GM12878 (cell line): ENCODE data around the gene GOLT1B. TPM values are rescaled to one million over a fixed set of nuclear protein-coding genes. Genes with fewer than 3 reads are reported as not detected.

Experiments used
- ATAC-seq: fragments of 200-7000 bp; cut with Tn5 transposase; 3 replicates; pipeline ENCODE4 v1.9.1; 2020; ENCODE audit warnings: mild to moderate bottlenecking, moderate library complexity
- BruUV-seq: library from RNA; stranded (reverse); fragments of 400-500 nt; replicated peaks from 2 replicates; lab custom pipeline; 2021; lab: Mats Ljungman, UMichigan
- CTCF ChIA-PET: fragments of 300-600 bp; sonication (Branson Sonifier 250); formaldehyde crosslinking; extraction: SDS; loops from one replicate; lab custom pipeline; 2021; ENCODE audit warnings: inconsistent platforms; lab: Yijun Ruan, JAX
- POLR2A ChIA-PET: fragments of 350-600 bp; formaldehyde crosslinking; extraction: SDS; loops from one replicate; lab custom pipeline; 2021; ENCODE audit warnings: inconsistent platforms; lab: Charles Lee
- RAD21 ChIA-PET: fragments of 300-600 bp; sonication (Branson Sonifier 250); formaldehyde crosslinking; loops from one replicate; lab custom pipeline; 2023; ENCODE audit warnings: antibody characterized with exemption; ENCODE audit not compliant: unreplicated experiment; lab: Charles Lee
- SMC1A ChIA-PET: fragments of 300-600 bp; sonication (Branson Sonifier 250); formaldehyde crosslinking; loops from one replicate; lab custom pipeline; 2023; ENCODE audit not compliant: unreplicated experiment, uncharacterized antibody; lab: Charles Lee
- DNase-seq: peaks from one replicate; pipeline ENCODE4 v3.0.0-alpha.2; 2011; ENCODE audit warnings: low read depth, low spot score
- FAIRE-seq: peaks from 3 replicates; lab custom pipeline; 2011; peaks lifted over from hg19 to GRCh38; lab: Jason Lieb, UNC
- H2AFZ ChIP-seq: 2 replicates; pipeline ENCODE4 v1.6.0; 2011; ENCODE audit warnings: low read depth, low read length, control low read depth; ENCODE audit not compliant: control insufficient read depth
- H3K27ac ChIP-seq: 2 replicates; pipeline ENCODE4 v1.5.1; 2011; ENCODE audit warnings: control low read depth; ENCODE audit not compliant: control insufficient read depth, insufficient read depth
- H3K27me3 ChIP-seq, 2 experiments: replicated peaks in 1 of 2; 2 replicates each; pipeline versions ENCODE4 v1.6.0 to v1.6.1; 2011; ENCODE audit warnings: low read length in 1 of 2; ENCODE audit not compliant: control insufficient read depth in 2 of 2, insufficient read depth in 2 of 2
- H3K36me3 ChIP-seq, 2 experiments: 2 replicates each; pipeline ENCODE4 v1.5.1; 2011; ENCODE audit warnings: low read length in 1 of 2; ENCODE audit not compliant: control insufficient read depth in 2 of 2, insufficient read depth in 2 of 2
- H3K4me1 ChIP-seq: 2 replicates; pipeline ENCODE4 v1.6.1; 2011; ENCODE audit warnings: mild to moderate bottlenecking, low read length, moderate library complexity, mixed read lengths; ENCODE audit not compliant: control insufficient read depth, insufficient read depth
- H3K4me2 ChIP-seq: 2 replicates; pipeline ENCODE4 v1.6.0; 2011; ENCODE audit warnings: control low read depth; ENCODE audit not compliant: control insufficient read depth, insufficient read depth
- H3K4me3 ChIP-seq: fragments of 200-600 bp; sonication (generic); 2 replicates; pipeline ENCODE4 v1.5.1; 2016
- H3K79me2 ChIP-seq: 2 replicates; pipeline ENCODE4 v1.6.0; 2011; ENCODE audit warnings: low read length; ENCODE audit not compliant: control insufficient read depth, insufficient read depth
- H3K9ac ChIP-seq: 2 replicates; pipeline ENCODE4 v1.8.0; 2011; ENCODE audit warnings: low read length, control low read depth, mixed read lengths; ENCODE audit not compliant: control insufficient read depth, insufficient read depth
- H3K9me3 ChIP-seq: replicated peaks from 3 replicates; pipeline ENCODE4 v1.5.1; 2011; ENCODE audit warnings: mild to moderate bottlenecking, low read length; ENCODE audit not compliant: control insufficient read depth, insufficient read depth
- H4K20me1 ChIP-seq: 2 replicates; pipeline ENCODE4 v1.6.0; 2011; ENCODE audit not compliant: control insufficient read depth, insufficient read depth
- ATF7 ChIP-seq: fragments of 450-650 bp; IDR thresholded peaks from 2 replicates; pipeline ENCODE4 v1.6.1; 2016; ENCODE audit warnings: low read depth, mild to moderate bottlenecking
- CEBPB ChIP-seq, 2 experiments: fragments of 150-350 bp in 1 of 2; IDR thresholded peaks; 2 replicates each; pipeline ENCODE4 v1.6.1; 2012 to 2014; ENCODE audit warnings: low read depth in 2 of 2, low read length in 2 of 2, borderline replicate concordance in 1 of 2, inconsistent platforms in 1 of 2
- CHD2 ChIP-seq: IDR thresholded peaks from 2 replicates; pipeline ENCODE4 v1.6.1; 2011; ENCODE audit warnings: low read depth, low read length, improper control_type of control experiment, borderline replicate concordance
- CREB1 ChIP-seq: IDR thresholded peaks from 2 replicates; pipeline ENCODE4 v1.6.1; 2012; ENCODE audit warnings: low read depth, mild to moderate bottlenecking, inconsistent platforms
- EED ChIP-seq: sonication (generic); IDR thresholded peaks from 2 replicates; pipeline ENCODE4 v1.6.1; 2016; ENCODE audit warnings: antibody characterized with exemption, low read depth
- FOS ChIP-seq: IDR thresholded peaks from 3 replicates; pipeline ENCODE4 v1.6.1; 2011; ENCODE audit warnings: borderline replicate concordance; ENCODE audit not compliant: insufficient read length; ENCODE audit errors: extremely low read depth
- FOXK2 ChIP-seq: fragments of 450-650 bp; IDR thresholded peaks from 2 replicates; pipeline ENCODE4 v1.6.1; 2017; ENCODE audit warnings: mild to moderate bottlenecking, moderate library complexity
- JUND ChIP-seq: IDR thresholded peaks from 2 replicates; pipeline ENCODE4 v1.6.1; 2012; ENCODE audit warnings: low read depth, mild to moderate bottlenecking, low read length, improper control_type of control experiment, moderate library complexity
- NFYB ChIP-seq: IDR thresholded peaks from 2 replicates; pipeline ENCODE4 v1.6.1; 2011; ENCODE audit warnings: low read depth, mild to moderate bottlenecking, low read length, improper control_type of control experiment, moderate library complexity; ENCODE audit not compliant: insufficient read depth
- POU2F2 ChIP-seq: IDR thresholded peaks from 3 replicates; pipeline ENCODE4 v1.6.1; 2011; ENCODE audit warnings: low read depth, mild to moderate bottlenecking, low read length, borderline replicate concordance
- SMAD5 ChIP-seq: IDR thresholded peaks from 2 replicates; pipeline ENCODE4 v1.6.1; 2016; ENCODE audit warnings: antibody characterized with exemption, low read depth
- SREBF1 ChIP-seq: IDR thresholded peaks from 2 replicates; pipeline ENCODE4 v1.6.1; 2012; ENCODE audit warnings: mild to moderate bottlenecking, low read length
- STAT1 ChIP-seq: fragments of 450-650 bp; conservative IDR thresholded peaks from 2 replicates; pipeline ENCODE4 v1.6.1; 2014; ENCODE audit warnings: antibody characterized with exemption, mild to moderate bottlenecking
- TAF1 ChIP-seq: IDR thresholded peaks from 2 replicates; pipeline ENCODE4 v1.6.1; 2011; ENCODE audit warnings: mild to moderate bottlenecking, low read depth, low read length, borderline replicate concordance
- TCF12 ChIP-seq: IDR thresholded peaks from 2 replicates; pipeline ENCODE4 v1.6.1; 2011; ENCODE audit warnings: low read depth, mild to moderate bottlenecking, low read length
- TCF3 ChIP-seq: IDR thresholded peaks from 2 replicates; pipeline ENCODE4 v1.6.1; 2012; ENCODE audit warnings: low read depth, mild to moderate bottlenecking, low read length, borderline replicate concordance; ENCODE audit not compliant: insufficient read depth
- ZNF217 ChIP-seq: fragments of 450-650 bp; IDR thresholded peaks from 2 replicates; pipeline ENCODE4 v1.6.1; 2017; ENCODE audit warnings: antibody characterized with exemption, mild to moderate bottlenecking
- WGBS: methylation state at CpG from one replicate; pipeline ENCODE4 v1.1.6; 2016; ENCODE audit warnings: low lambda C conversion rate; ENCODE audit not compliant: insufficient replicate concordance, insufficient coverage; ENCODE audit errors: missing lambda C conversion rate; 5-methylcytosine and 5-hydroxymethylcytosine counted together
- in situ Hi-C: fragments of 300-500 bp; cut with MboI; formaldehyde crosslinking; loops from 9 replicates; pipeline ENCODE4 v1.14.3; 2018; ENCODE audit warnings: mixed read lengths
- intact Hi-C: fragments of 100-400 bp; cut with micrococcal nuclease; formaldehyde crosslinking; loops from one replicate; pipeline ENCODE4 v1.14.2; 2022; ENCODE audit not compliant: unreplicated experiment
- polyA plus RNA-seq, 11 experiments: library from polyadenylated mRNA; depleted of rRNA in 4 of 11; unstranded in 6 of 11; stranded (reverse) in 5 of 11; fragments of >200 nt; fragmentation: Nextera tagmentation in 4 of 11; fragmentation: Illumina TruSeq in 1 of 11; extraction: Ambion mirVana in 4 of 11; extraction: Trizol in 1 of 11; gene quantifications; 1 replicate in 1 of 11; 2 replicates in 10 of 11; pipeline versions ENCODE4 v1.2.1 to v1.2.3, GENCODE V29; 2011 to 2016; ENCODE audit warnings: inconsistent platforms in 2 of 11, missing spikeins in 2 of 11, low read depth in 1 of 11
- total RNA-seq, 4 experiments: library from RNA; depleted of rRNA in 3 of 4; stranded (reverse); fragments of >200 nt in 3 of 4; fragmentation: Illumina TruSeq in 1 of 4; extraction: Trizol in 1 of 4; gene quantifications; 2 replicates each; pipeline versions ENCODE4 v1.2.1 to v1.2.3, GENCODE V29; 2013 to 2021
- TF ChIP-seq, protein P1 (sequence below): IDR thresholded peaks from 2 replicates; pipeline ENCODE4 v1.6.1; 2012; ENCODE audit warnings: mild to moderate bottlenecking, low read depth, low read length
- TF ChIP-seq, protein P2 (sequence below): fragments of 450-650 bp; formaldehyde crosslinking; IDR thresholded peaks from 2 replicates; pipeline ENCODE4 v1.4.0; 2020; ENCODE audit warnings: mild to moderate bottlenecking, moderate library complexity

The GOLT1B gene
- total and polyA plus RNA-seq, 10 of the 15 experiments (the other 5 are each of a cell fraction or from before 2014, with no cell fraction given) = 18.3 to 77.4 (median 32.9) TPM

DNA sequence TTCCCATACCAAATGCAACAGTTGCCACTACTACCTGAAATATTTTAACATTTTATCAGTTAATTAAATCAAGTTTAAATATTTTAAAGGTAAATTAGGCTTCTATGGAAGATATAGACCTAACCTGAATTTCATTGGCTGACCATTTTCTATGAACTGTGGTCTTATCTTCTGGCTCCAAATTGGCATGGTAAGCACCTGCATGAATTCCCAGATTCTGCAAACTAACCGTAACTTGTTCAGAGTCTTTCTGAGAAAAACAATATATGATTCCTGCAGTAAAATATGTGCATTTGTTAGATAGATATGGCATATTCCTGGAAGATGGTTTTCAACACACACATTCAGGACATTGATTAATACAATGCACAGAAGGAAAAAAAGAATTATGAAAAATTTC lies 26.0 kb upstream of the GOLT1B start:
- Histone ChIP-seq H4K20me1 (no peaks in the 10 kb centered on the region), H3K79me2 (no peaks in the 10 kb centered on the region), H3K36me3 (peaks cover 7 to 33% of the 10 kb centered on the region in 2 experiments), H3K27ac (no peak overlapping the region), H3K9me3 (no peaks in the 10 kb centered on the region), H2AFZ (no peak overlapping the region), H3K4me3 (no peak overlapping the region), H3K4me2 (no peak overlapping the region), H3K27me3 (no peaks in the 10 kb centered on the region), H3K9ac (no peak overlapping the region), H3K4me1 (no peaks in the 10 kb centered on the region)
- ChIA-PET CTCF (no interaction called here), RAD21 (no interaction called here), POLR2A (no interaction called here), SMC1A (interaction anchor here (0.7 kb wide), 1 partner anchor 9 kb away, joined by 3 read pairs; no protein-coding TSS in a partner anchor)
- 91% methylated on average over 1 of the region's 1 CpG for WGBS
- TF ChIP-seq TCF3 (no peak), ZNF217 (no peak), FOXK2 (no peak), CEBPB (IDR thresholded peaks at IDR 0.05; ENCODE audit: borderline replicate concordance in 1 of 2, low read depth in 2 of 2, low read length in 2 of 2) (no peak), SREBF1 (no peak), SMAD5 (no peak), ATF7 (no peak), TAF1 (no peak), TCF12 (no peak), CREB1 (no peak), STAT1 (no peak), CHD2 (no peak), EED (no peak), FOS (no peak), POU2F2 (no peak), NFYB (no peak), JUND (no peak)
- TF ChIP-seq, protein P1, sequence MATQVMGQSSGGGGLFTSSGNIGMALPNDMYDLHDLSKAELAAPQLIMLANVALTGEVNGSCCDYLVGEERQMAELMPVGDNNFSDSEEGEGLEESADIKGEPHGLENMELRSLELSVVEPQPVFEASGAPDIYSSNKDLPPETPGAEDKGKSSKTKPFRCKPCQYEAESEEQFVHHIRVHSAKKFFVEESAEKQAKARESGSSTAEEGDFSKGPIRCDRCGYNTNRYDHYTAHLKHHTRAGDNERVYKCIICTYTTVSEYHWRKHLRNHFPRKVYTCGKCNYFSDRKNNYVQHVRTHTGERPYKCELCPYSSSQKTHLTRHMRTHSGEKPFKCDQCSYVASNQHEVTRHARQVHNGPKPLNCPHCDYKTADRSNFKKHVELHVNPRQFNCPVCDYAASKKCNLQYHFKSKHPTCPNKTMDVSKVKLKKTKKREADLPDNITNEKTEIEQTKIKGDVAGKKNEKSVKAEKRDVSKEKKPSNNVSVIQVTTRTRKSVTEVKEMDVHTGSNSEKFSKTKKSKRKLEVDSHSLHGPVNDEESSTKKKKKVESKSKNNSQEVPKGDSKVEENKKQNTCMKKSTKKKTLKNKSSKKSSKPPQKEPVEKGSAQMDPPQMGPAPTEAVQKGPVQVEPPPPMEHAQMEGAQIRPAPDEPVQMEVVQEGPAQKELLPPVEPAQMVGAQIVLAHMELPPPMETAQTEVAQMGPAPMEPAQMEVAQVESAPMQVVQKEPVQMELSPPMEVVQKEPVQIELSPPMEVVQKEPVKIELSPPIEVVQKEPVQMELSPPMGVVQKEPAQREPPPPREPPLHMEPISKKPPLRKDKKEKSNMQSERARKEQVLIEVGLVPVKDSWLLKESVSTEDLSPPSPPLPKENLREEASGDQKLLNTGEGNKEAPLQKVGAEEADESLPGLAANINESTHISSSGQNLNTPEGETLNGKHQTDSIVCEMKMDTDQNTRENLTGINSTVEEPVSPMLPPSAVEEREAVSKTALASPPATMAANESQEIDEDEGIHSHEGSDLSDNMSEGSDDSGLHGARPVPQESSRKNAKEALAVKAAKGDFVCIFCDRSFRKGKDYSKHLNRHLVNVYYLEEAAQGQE = no peak
- TF ChIP-seq, protein P2, sequence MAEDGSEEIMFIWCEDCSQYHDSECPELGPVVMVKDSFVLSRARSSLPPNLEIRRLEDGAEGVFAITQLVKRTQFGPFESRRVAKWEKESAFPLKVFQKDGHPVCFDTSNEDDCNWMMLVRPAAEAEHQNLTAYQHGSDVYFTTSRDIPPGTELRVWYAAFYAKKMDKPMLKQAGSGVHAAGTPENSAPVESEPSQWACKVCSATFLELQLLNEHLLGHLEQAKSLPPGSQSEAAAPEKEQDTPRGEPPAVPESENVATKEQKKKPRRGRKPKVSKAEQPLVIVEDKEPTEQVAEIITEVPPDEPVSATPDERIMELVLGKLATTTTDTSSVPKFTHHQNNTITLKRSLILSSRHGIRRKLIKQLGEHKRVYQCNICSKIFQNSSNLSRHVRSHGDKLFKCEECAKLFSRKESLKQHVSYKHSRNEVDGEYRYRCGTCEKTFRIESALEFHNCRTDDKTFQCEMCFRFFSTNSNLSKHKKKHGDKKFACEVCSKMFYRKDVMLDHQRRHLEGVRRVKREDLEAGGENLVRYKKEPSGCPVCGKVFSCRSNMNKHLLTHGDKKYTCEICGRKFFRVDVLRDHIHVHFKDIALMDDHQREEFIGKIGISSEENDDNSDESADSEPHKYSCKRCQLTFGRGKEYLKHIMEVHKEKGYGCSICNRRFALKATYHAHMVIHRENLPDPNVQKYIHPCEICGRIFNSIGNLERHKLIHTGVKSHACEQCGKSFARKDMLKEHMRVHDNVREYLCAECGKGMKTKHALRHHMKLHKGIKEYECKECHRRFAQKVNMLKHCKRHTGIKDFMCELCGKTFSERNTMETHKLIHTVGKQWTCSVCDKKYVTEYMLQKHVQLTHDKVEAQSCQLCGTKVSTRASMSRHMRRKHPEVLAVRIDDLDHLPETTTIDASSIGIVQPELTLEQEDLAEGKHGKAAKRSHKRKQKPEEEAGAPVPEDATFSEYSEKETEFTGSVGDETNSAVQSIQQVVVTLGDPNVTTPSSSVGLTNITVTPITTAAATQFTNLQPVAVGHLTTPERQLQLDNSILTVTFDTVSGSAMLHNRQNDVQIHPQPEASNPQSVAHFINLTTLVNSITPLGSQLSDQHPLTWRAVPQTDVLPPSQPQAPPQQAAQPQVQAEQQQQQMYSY (CRISPR knock-in tag) = no peak
- no TSS peak for BruUV-seq
- in situ Hi-C loops = no loop called here
- ATAC-seq = no peak
- intact Hi-C loops = no loop called here
- no peak for DNase-seq
- FAIRE-seq = no peak
